RCC 7860 (cell line): ENCODE measurements around the gene CNTNAP2.

ENCODE experiments used
- DNase-seq: peaks from one replicate; pipeline ENCODE4 v3.0.0-alpha.2; 2015; ENCODE audit warnings: low spot score
- FAIRE-seq: peaks from 2 replicates; lab custom pipeline; 2012; peaks lifted over from hg19 to GRCh38; lab: Jason Lieb, UNC

Gene CNTNAP2

GRCh38 chr7:147513451-147513850 is 1396.8 kb downstream of the CNTNAP2 start:
- DNase-seq (peak; percentile 11), FAIRE-seq (peak; percentile 16)

- peak; percentile 16 for DNase-seq
- no peak for FAIRE-seq
These were observed 1399.8 kb downstream of the CNTNAP2 start for GRCh38 chr7:147516391-147516790.

- DNase-seq (no peak), FAIRE-seq (no peak)
These were observed 1402.5 kb downstream of the CNTNAP2 start for GRCh38 chr7:147519062-147519461.

GRCh38 chr7:147523056-147523455 is 1406.5 kb downstream of the CNTNAP2 start:
- no peak for DNase-seq
- FAIRE-seq = no peak

GRCh38 chr7:147524726-147525250 is 1408.2 kb downstream of the CNTNAP2 start:
- FAIRE-seq (peak; percentile 54), DNase-seq (peak; percentile 55)

GRCh38 chr7:147525325-147525724 is 1408.7 kb downstream of the CNTNAP2 start:
- DNase-seq = no peak
- no peak for FAIRE-seq

GRCh38 chr7:147535701-147536111 is 1419.1 kb downstream of the CNTNAP2 start:
- peak; percentile 22 for FAIRE-seq
- DNase-seq = peak; percentile 46

- DNase-seq = no peak
- no peak for FAIRE-seq
These were observed 1423.1 kb downstream of the CNTNAP2 start for GRCh38 chr7:147539685-147540084.

- no peak for FAIRE-seq
- DNase-seq = no peak
These were observed 1424.1 kb downstream of the CNTNAP2 start for GRCh38 chr7:147540743-147541142.

GRCh38 chr7:147541261-147541660 is 1424.7 kb downstream of the CNTNAP2 start:
- FAIRE-seq = no peak
- no peak for DNase-seq

GRCh38 chr7:147547252-147547897 is 1430.8 kb downstream of the CNTNAP2 start:
- FAIRE-seq (no peak), DNase-seq (peak; percentile 44)

- FAIRE-seq = no peak
- DNase-seq = no peak
These were observed 1439.7 kb downstream of the CNTNAP2 start for GRCh38 chr7:147556317-147556716.

- DNase-seq (no peak), FAIRE-seq (no peak)
These were observed 1447.1 kb downstream of the CNTNAP2 start for GRCh38 chr7:147563669-147564068.

GRCh38 chr7:147564786-147565476 is 1448.3 kb downstream of the CNTNAP2 start:
- FAIRE-seq = no peak
- DNase-seq = no peak

GRCh38 chr7:147567043-147567442 is 1450.4 kb downstream of the CNTNAP2 start:
- DNase-seq = no peak
- FAIRE-seq = no peak

- DNase-seq (peak; percentile 57), FAIRE-seq (no peak)
These were observed 1452.7 kb downstream of the CNTNAP2 start for GRCh38 chr7:147569116-147569913.

- peak; percentile 81 for DNase-seq
- peak; percentile 45 for FAIRE-seq
These were observed 1453.8 kb downstream of the CNTNAP2 start for GRCh38 chr7:147570390-147570789.

GRCh38 chr7:147571436-147572185 is 1455.0 kb downstream of the CNTNAP2 start:
- DNase-seq (no peak), FAIRE-seq (no peak)

GRCh38 chr7:147578196-147578595 is 1461.6 kb downstream of the CNTNAP2 start:
- FAIRE-seq (no peak), DNase-seq (no peak)

- DNase-seq (no peak), FAIRE-seq (no peak)
These were observed 1462.5 kb downstream of the CNTNAP2 start for GRCh38 chr7:147579148-147579547.

- FAIRE-seq (no peak), DNase-seq (no peak)
These were observed 1468.2 kb downstream of the CNTNAP2 start for GRCh38 chr7:147584771-147585193.
